Measurements from ENCODE around the gene PTPN20. TPM values are rescaled to one million over a fixed set of nuclear protein-coding genes. Genes with fewer than 3 reads are reported as not detected.

Gene PTPN20
- total RNA-seq, 2 donors from 2014 or later = 2.5 to 10.2 TPM

GRCh38 chr10:47023237-47024045 lies 112.2 kb downstream of the PTPN20 start:
- 76% methylated on average over 17 of the region's 17 CpGs for WGBS
- intact Hi-C loops (cut with DNase I) = loop anchor here (5.0 kb wide), 1 partner anchor 289 kb away; no protein-coding TSS in a partner anchor

GRCh38 chr10:47024046-47024322 lies 112.8 kb downstream of the PTPN20 start:
- Histone ChIP-seq H3K27ac (no peak overlapping the region), H3K4me1 (replicated peaks) (no peaks in the 10 kb centered on the region), H3K9me3 (no peaks in the 10 kb centered on the region), H3K4me3 (no peak overlapping the region), H3K27me3 (replicated peaks; ENCODE audit: insufficient read depth) (no peaks in the 10 kb centered on the region), H3K36me3 (no peaks in the 10 kb centered on the region)
- no peak for DNase-seq (ENCODE audit: low spot score)
- TF ChIP-seq, protein P1, sequence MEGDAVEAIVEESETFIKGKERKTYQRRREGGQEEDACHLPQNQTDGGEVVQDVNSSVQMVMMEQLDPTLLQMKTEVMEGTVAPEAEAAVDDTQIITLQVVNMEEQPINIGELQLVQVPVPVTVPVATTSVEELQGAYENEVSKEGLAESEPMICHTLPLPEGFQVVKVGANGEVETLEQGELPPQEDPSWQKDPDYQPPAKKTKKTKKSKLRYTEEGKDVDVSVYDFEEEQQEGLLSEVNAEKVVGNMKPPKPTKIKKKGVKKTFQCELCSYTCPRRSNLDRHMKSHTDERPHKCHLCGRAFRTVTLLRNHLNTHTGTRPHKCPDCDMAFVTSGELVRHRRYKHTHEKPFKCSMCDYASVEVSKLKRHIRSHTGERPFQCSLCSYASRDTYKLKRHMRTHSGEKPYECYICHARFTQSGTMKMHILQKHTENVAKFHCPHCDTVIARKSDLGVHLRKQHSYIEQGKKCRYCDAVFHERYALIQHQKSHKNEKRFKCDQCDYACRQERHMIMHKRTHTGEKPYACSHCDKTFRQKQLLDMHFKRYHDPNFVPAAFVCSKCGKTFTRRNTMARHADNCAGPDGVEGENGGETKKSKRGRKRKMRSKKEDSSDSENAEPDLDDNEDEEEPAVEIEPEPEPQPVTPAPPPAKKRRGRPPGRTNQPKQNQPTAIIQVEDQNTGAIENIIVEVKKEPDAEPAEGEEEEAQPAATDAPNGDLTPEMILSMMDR (IDR thresholded peaks at IDR 0.05) = no peak
- TF ChIP-seq POLR2AphosphoS5 (IDR thresholded peaks at IDR 0.05) (no peak), POLR2A (IDR thresholded peaks at IDR 0.05) (no peak)
- intact Hi-C loops (cut with DNase I) = loop anchor here (5.0 kb wide), 1 partner anchor 288 kb away; no protein-coding TSS in a partner anchor
- 63% methylated on average over 1 of the region's 1 CpG for WGBS

More at GRCh38 chr10:47023237-47024045, 112.2 kb downstream of the PTPN20 start:
- Histone ChIP-seq H3K36me3 (no peaks in the 10 kb centered on the region), H3K9me3 (no peaks in the 10 kb centered on the region), H3K4me3 (no peak overlapping the region), H3K27ac (no peak overlapping the region), H3K4me1 (replicated peaks) (no peaks in the 10 kb centered on the region), H3K27me3 (replicated peaks; ENCODE audit: insufficient read depth) (no peaks in the 10 kb centered on the region)
- TF ChIP-seq, protein P1 (IDR thresholded peaks at IDR 0.05) = no peak
- no peak for TF ChIP-seq POLR2A (IDR thresholded peaks at IDR 0.05)
- TF ChIP-seq POLR2AphosphoS5 (IDR thresholded peaks at IDR 0.05) = no peak
- DNase-seq (ENCODE audit: low spot score) = no peak

DNA sequence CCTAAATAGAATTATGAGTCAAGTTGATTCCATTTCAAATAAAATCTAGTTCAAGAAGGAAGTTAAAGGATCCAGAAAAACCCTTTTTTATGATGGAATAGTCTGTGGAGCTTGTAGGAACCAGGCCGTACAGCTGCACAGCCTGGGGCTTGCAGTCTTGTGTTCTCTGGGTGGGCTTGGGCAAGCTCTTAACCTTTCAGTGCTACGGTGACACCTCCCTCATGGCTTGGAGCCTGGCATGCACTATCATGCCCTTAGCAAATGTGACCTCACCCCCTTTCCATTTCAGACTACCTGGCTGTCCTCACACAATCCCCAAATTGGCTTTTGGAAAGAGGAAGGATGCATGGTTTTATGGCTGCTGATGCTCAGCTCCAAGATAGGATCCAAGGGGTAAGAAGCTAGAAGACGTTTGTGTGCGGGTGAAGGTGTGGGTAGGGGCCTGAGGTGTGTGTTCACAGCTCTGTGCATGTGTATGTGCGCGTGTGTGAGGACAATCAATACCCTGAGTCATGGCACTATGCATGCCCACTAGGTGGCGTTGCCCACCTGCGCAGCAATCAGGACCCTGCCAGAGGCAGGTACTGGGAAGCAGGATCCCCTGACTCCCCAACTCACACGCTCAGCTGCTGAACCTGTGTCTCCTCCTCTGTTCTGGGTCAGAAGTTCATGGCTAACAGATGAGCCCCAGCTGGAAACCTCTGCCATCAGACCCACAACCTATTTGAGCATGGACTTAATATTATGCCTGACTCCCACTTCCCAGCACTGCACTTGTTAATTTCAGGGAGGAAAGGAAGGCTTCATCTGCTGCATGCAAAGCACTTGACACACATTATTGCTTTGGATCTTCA lies 113.4 kb downstream of the PTPN20 start:
- TF ChIP-seq POLR2AphosphoS5 (IDR thresholded peaks at IDR 0.05) (no peak), POLR2A (IDR thresholded peaks at IDR 0.05) (no peak)
- TF ChIP-seq, protein P1 (IDR thresholded peaks at IDR 0.05) = peak; percentile 67 to 78 (median 74)
- Histone ChIP-seq H3K4me3 (no peak overlapping the region), H3K4me1 (replicated peaks) (no peaks in the 10 kb centered on the region), H3K27me3 (replicated peaks; ENCODE audit: insufficient read depth) (no peaks in the 10 kb centered on the region), H3K27ac (no peak overlapping the region), H3K9me3 (no peaks in the 10 kb centered on the region), H3K36me3 (no peaks in the 10 kb centered on the region)
- intact Hi-C loops (cut with DNase I) = loop anchor here (5.0 kb wide), 1 partner anchor 288 kb away; no protein-coding TSS in a partner anchor
- WGBS = 19% methylated on average over 9 of the region's 9 CpGs
- DNase-seq (ENCODE audit: low spot score) = peak; percentile 39

DNA sequence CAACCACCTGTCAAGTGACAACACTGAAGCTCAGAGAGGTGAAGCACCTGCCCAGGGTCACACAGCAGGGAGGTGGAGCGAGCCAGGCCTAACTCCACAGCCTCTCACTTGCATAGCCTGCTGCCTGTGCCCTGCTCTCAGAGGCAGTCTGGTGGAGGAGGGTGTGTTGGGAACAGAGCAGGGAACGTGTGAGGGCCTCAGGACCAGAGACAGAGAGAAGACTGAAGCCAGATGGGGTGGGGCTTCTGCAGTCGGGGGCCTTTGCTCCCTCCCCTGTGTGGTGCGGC lies 114.0 kb downstream of the PTPN20 start:
- no peak for TF ChIP-seq POLR2AphosphoS5 (IDR thresholded peaks at IDR 0.05)
- TF ChIP-seq, protein P1 (IDR thresholded peaks at IDR 0.05) = no peak
- TF ChIP-seq POLR2A (IDR thresholded peaks at IDR 0.05) = no peak
- intact Hi-C loops (cut with DNase I) = no loop called here
- no peak overlapping the region for H3K27ac ChIP-seq
- H3K27me3 ChIP-seq (replicated peaks; ENCODE audit: insufficient read depth) = no peaks in the 10 kb centered on the region
- WGBS = 57% methylated on average over 4 of the region's 4 CpGs
- no peaks in the 10 kb centered on the region for H3K4me1 ChIP-seq (replicated peaks)
- no peak for DNase-seq (ENCODE audit: low spot score)
- no peak overlapping the region for H3K4me3 ChIP-seq
- H3K9me3 ChIP-seq = no peaks in the 10 kb centered on the region
- H3K36me3 ChIP-seq = no peaks in the 10 kb centered on the region

Measured in prostate gland (tissue), 2 donors.